ENCODE data around the gene EGR2. TPM values are rescaled to one million over a fixed set of nuclear protein-coding genes. Genes with fewer than 3 reads are reported as not detected.

EGR2 gene
- total RNA-seq, 1 experiment from 2014 or later: 2.3 TPM

DNA sequence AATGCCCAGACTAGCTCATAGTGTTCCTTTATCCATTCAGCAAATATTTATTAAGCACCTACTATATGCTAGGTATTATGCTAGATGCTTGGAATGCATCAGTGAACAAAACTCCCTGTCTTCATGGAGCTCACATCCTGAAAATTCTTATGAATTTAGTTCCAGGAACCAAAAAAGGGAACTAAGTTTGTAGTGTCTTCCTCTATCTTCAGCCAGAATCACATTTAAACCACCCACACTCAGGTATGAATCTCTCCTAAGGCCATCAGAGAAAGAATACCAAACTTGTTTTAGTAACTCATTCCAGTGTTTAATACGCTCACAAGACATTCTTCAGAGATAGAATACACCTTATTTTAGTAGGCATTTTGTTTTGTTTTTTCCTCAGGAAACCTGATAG lies 10.1 kb upstream of the EGR2 start:
- CTCF ChIA-PET: no interaction called here
- TF ChIP-seq CBX3 (IDR thresholded peaks at IDR 0.05; ENCODE audit: low read depth): no peak
- no peaks in the 10 kb centered on the region for H3K4me1 ChIP-seq (ENCODE audit: control insufficient read depth in 1 of 2, insufficient read depth in 2 of 2, low read length in 2 of 2)
- intact Hi-C loops (cut with micrococcal nuclease): no loop called here
- no peak overlapping the region for H3K27ac ChIP-seq (ENCODE audit: low read depth, low read length)
- H3K9ac ChIP-seq (ENCODE audit: low read length): no peak overlapping the region
- no peaks in the 10 kb centered on the region for H3K9me3 ChIP-seq (ENCODE audit: control insufficient read depth in 1 of 2, insufficient read depth in 1 of 2, low read depth in 1 of 2, low read length in 2 of 2)
- POLR2A ChIA-PET: no interaction called here
- RAD21 ChIA-PET (ENCODE audit: low non-redundant PET in 1 of 2, low total read pairs in 2 of 2, uncharacterized antibody in 2 of 2, unreplicated experiment in 2 of 2): no interaction called here
- no peak for ATAC-seq
- H4K20me1 ChIP-seq (ENCODE audit: insufficient read depth): no peaks in the 10 kb centered on the region
- no peak overlapping the region for H3K4me2 ChIP-seq (ENCODE audit: low read length)
- no peaks in the 10 kb centered on the region for H3K27me3 ChIP-seq (ENCODE audit: insufficient read depth, low read length)
- DNase-seq (ENCODE audit: low read depth, low spot score): no peak
- no peaks in the 10 kb centered on the region for H3K79me2 ChIP-seq (ENCODE audit: insufficient read depth, low read length)
- no peaks in the 10 kb centered on the region for H3K9me2 ChIP-seq (ENCODE audit: insufficient read depth)
- no TSS peak for BruUV-seq (replicated peaks)
- H3K4me3 ChIP-seq (replicated peaks in 1 of 2; ENCODE audit: low read depth in 1 of 2, low read length in 2 of 2): no peak overlapping the region
- H2AFZ ChIP-seq (ENCODE audit: low read depth, low read length, poor library complexity, severe bottlenecking): no peak overlapping the region
- H3K36me3 ChIP-seq (ENCODE audit: control insufficient read depth in 1 of 2, insufficient read depth in 2 of 2, low read length in 2 of 2): no peaks in the 10 kb centered on the region

DNA sequence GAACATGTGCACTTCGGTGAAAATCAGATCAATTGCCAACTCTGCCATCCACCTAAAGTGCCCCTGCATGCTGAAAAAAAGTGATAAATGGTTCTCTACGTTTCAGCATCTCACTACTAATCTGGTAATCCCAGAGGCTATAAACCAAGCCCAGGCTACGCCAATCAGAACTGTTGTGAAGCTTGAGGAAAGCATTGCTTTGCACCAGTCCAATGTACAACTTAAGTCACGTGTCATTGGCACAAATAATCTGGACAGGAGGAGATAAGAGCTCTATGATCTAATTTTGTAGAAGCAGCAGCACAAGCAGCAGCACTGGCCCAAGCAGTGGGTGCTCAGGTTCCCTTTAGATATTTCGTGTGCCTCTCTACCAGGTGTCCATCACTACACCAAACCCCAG lies 4.4 kb upstream of the EGR2 start:
- CTCF ChIA-PET: no interaction called here

More for the DNA sequence above, 4.4 kb upstream of the EGR2 start:
- ChIA-PET RAD21 (ENCODE audit: low non-redundant PET in 1 of 2, low total read pairs in 2 of 2, uncharacterized antibody in 2 of 2, unreplicated experiment in 2 of 2) (no interaction called here), POLR2A (no interaction called here)
- Histone ChIP-seq H3K4me2 (ENCODE audit: low read length) (no peak overlapping the region), H3K9ac (ENCODE audit: low read length) (no peak overlapping the region), H3K27me3 (ENCODE audit: insufficient read depth, low read length) (no peaks in the 10 kb centered on the region), H4K20me1 (ENCODE audit: insufficient read depth) (no peaks in the 10 kb centered on the region), H3K4me3 (replicated peaks in 1 of 2; ENCODE audit: low read depth in 1 of 2, low read length in 2 of 2) (no peak overlapping the region), H3K79me2 (ENCODE audit: insufficient read depth, low read length) (no peaks in the 10 kb centered on the region), H2AFZ (ENCODE audit: low read depth, low read length, poor library complexity, severe bottlenecking) (no peak overlapping the region), H3K36me3 (ENCODE audit: control insufficient read depth in 1 of 2, insufficient read depth in 2 of 2, low read length in 2 of 2) (no peaks in the 10 kb centered on the region), H3K9me2 (ENCODE audit: insufficient read depth) (no peaks in the 10 kb centered on the region), H3K4me1 (ENCODE audit: control insufficient read depth in 1 of 2, insufficient read depth in 2 of 2, low read length in 2 of 2) (peaks cover 9 to 33% of the 10 kb centered on the region in 2 experiments), H3K9me3 (ENCODE audit: control insufficient read depth in 1 of 2, insufficient read depth in 1 of 2, low read depth in 1 of 2, low read length in 2 of 2) (no peaks in the 10 kb centered on the region), H3K27ac (ENCODE audit: low read depth, low read length) (no peak overlapping the region)
- TF ChIP-seq SIN3A (IDR thresholded peaks at IDR 0.05; ENCODE audit: low read depth): no peak
- TF ChIP-seq EZH2 (IDR thresholded peaks at IDR 0.05): no peak
- no peak for TF ChIP-seq EZH2phosphoT487 (IDR thresholded peaks at IDR 0.05; ENCODE audit: borderline replicate concordance)
- no peak for TF ChIP-seq RAD21 (IDR thresholded peaks at IDR 0.05; ENCODE audit: low read depth)
- TF ChIP-seq, protein P1, sequence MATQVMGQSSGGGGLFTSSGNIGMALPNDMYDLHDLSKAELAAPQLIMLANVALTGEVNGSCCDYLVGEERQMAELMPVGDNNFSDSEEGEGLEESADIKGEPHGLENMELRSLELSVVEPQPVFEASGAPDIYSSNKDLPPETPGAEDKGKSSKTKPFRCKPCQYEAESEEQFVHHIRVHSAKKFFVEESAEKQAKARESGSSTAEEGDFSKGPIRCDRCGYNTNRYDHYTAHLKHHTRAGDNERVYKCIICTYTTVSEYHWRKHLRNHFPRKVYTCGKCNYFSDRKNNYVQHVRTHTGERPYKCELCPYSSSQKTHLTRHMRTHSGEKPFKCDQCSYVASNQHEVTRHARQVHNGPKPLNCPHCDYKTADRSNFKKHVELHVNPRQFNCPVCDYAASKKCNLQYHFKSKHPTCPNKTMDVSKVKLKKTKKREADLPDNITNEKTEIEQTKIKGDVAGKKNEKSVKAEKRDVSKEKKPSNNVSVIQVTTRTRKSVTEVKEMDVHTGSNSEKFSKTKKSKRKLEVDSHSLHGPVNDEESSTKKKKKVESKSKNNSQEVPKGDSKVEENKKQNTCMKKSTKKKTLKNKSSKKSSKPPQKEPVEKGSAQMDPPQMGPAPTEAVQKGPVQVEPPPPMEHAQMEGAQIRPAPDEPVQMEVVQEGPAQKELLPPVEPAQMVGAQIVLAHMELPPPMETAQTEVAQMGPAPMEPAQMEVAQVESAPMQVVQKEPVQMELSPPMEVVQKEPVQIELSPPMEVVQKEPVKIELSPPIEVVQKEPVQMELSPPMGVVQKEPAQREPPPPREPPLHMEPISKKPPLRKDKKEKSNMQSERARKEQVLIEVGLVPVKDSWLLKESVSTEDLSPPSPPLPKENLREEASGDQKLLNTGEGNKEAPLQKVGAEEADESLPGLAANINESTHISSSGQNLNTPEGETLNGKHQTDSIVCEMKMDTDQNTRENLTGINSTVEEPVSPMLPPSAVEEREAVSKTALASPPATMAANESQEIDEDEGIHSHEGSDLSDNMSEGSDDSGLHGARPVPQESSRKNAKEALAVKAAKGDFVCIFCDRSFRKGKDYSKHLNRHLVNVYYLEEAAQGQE (IDR thresholded peaks at IDR 0.05; ENCODE audit: low read depth): no peak
- no peak for TF ChIP-seq ZFX (IDR thresholded peaks at IDR 0.05)
- TF ChIP-seq SRF (IDR thresholded peaks at IDR 0.05; ENCODE audit: low read depth): no peak
- no peak for TF ChIP-seq JUND (IDR thresholded peaks at IDR 0.05)
- no peak for TF ChIP-seq EGR1 (IDR thresholded peaks at IDR 0.05; ENCODE audit: low read depth)
- TF ChIP-seq ZBTB33 (IDR thresholded peaks at IDR 0.05; ENCODE audit: extremely low read depth, insufficient replicate concordance, low read length): no peak
- TF ChIP-seq FOSL1 (IDR thresholded peaks at IDR 0.05; ENCODE audit: low read depth): no peak
- TF ChIP-seq YY1 (IDR thresholded peaks at IDR 0.05; ENCODE audit: extremely low read depth, insufficient replicate concordance, low read depth, low read length): no peak
- TF ChIP-seq, protein P2, sequence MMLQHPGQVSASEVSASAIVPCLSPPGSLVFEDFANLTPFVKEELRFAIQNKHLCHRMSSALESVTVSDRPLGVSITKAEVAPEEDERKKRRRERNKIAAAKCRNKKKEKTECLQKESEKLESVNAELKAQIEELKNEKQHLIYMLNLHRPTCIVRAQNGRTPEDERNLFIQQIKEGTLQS (IDR thresholded peaks at IDR 0.05): no peak
- no peak for TF ChIP-seq CBX3 (IDR thresholded peaks at IDR 0.05; ENCODE audit: low read depth)
- no peak for TF ChIP-seq POLR2A (IDR thresholded peaks at IDR 0.05; ENCODE audit: borderline replicate concordance, extremely low read depth, insufficient read depth, insufficient read length)
- no peak for TF ChIP-seq ZNF274 (IDR thresholded peaks at IDR 0.05; ENCODE audit: low read depth, low read length)
- no peak for TF ChIP-seq SP1 (IDR thresholded peaks at IDR 0.05; ENCODE audit: low read depth)
- ATAC-seq (no peak), DNase-seq (ENCODE audit: low read depth, low spot score) (no peak)
- intact Hi-C loops (cut with micrococcal nuclease): no loop called here
- BruUV-seq (replicated peaks): no TSS peak

Measured in HCT116 (cell line).